HUES6 (cell line): ENCODE results near the gene SKIC8.

Source experiments
- H3K27ac ChIP-seq: 2 replicates; pipeline ENCODE4 v1.7.0; 2013; ENCODE audit warnings: low read depth, mild to moderate bottlenecking, low read length, inconsistent platforms
- H3K27me3 ChIP-seq: 2 replicates; pipeline ENCODE4 v1.6.1; 2013; ENCODE audit warnings: low read length; ENCODE audit not compliant: control insufficient read depth, insufficient read depth
- H3K36me3 ChIP-seq: 2 replicates; pipeline ENCODE4 v1.6.1; 2013; ENCODE audit warnings: low read length; ENCODE audit not compliant: control insufficient read depth, insufficient read depth
- H3K4me1 ChIP-seq: 2 replicates; pipeline ENCODE4 v1.6.1; 2013; ENCODE audit warnings: low read length; ENCODE audit not compliant: control insufficient read depth, insufficient read depth
- H3K4me3 ChIP-seq: 2 replicates; pipeline ENCODE4 v1.5.1; 2013; ENCODE audit warnings: low read depth, low read length
- H3K9ac ChIP-seq: one replicate; pipeline ENCODE4 v1.6.1; 2013; ENCODE audit warnings: mild to moderate bottlenecking, low read length
- H3K9me3 ChIP-seq: 2 replicates; pipeline ENCODE4 v1.6.1; 2013; ENCODE audit warnings: low read depth, low read length; ENCODE audit not compliant: control insufficient read depth, insufficient read depth

SKIC8 gene

GRCh38 chr15:78236491-78236890 lies 62.9 kb downstream of the SKIC8 start:
- Histone ChIP-seq H3K4me1 (peaks cover 17% of the 10 kb centered on the region), H3K9ac (no peak overlapping the region), H3K27me3 (no peaks in the 10 kb centered on the region), H3K9me3 (no peaks in the 10 kb centered on the region), H3K4me3 (no peak overlapping the region), H3K36me3 (no peaks in the 10 kb centered on the region), H3K27ac (no peak overlapping the region)

- Histone ChIP-seq H3K4me3 (no peak within 1 kb of the TSS), H3K36me3 (no peaks in the 10 kb centered on the region), H3K9ac (no peak within 1 kb of the TSS), H3K27ac (no peak within 1 kb of the TSS), H3K9me3 (no peaks in the 10 kb centered on the region), H3K4me1 (peaks cover 17% of the 10 kb centered on the region), H3K27me3 (no peaks in the 10 kb centered on the region)
Observed at GRCh38 chr15:78234515-78235040, 64.8 kb downstream of the SKIC8 start, which contains the start of gene ACSBG1. TSS of gene ACSBG1 (minus strand) at chr15:78234565. CDS start at chr15:78234501, 64 bp downstream.

GRCh38 chr15:78233496-78233895 lies 65.9 kb downstream of the SKIC8 start:
- Histone ChIP-seq H3K4me3 (no peak overlapping the region), H3K27ac (no peak overlapping the region), H3K27me3 (no peaks in the 10 kb centered on the region), H3K4me1 (peaks cover 17% of the 10 kb centered on the region), H3K36me3 (no peaks in the 10 kb centered on the region), H3K9ac (no peak overlapping the region), H3K9me3 (no peaks in the 10 kb centered on the region)
